Stimulated activated CD4-positive, alpha-beta T cell treated with anti-CD3 and anti-CD28 coated beads, Interleukin-2, amount 100 ng/mL, for 4 hours (primary cell): ENCODE measurements around the gene MTAP.

Source experiments
- DNase-seq: peaks from one replicate; pipeline ENCODE4 v3.0.0-alpha.2; 2020; ENCODE audit warnings: low read depth

Gene MTAP

GRCh38 chr9:21969951-21970799 lies 167.7 kb downstream of the MTAP start:
- DNase-seq = no peak

DNA sequence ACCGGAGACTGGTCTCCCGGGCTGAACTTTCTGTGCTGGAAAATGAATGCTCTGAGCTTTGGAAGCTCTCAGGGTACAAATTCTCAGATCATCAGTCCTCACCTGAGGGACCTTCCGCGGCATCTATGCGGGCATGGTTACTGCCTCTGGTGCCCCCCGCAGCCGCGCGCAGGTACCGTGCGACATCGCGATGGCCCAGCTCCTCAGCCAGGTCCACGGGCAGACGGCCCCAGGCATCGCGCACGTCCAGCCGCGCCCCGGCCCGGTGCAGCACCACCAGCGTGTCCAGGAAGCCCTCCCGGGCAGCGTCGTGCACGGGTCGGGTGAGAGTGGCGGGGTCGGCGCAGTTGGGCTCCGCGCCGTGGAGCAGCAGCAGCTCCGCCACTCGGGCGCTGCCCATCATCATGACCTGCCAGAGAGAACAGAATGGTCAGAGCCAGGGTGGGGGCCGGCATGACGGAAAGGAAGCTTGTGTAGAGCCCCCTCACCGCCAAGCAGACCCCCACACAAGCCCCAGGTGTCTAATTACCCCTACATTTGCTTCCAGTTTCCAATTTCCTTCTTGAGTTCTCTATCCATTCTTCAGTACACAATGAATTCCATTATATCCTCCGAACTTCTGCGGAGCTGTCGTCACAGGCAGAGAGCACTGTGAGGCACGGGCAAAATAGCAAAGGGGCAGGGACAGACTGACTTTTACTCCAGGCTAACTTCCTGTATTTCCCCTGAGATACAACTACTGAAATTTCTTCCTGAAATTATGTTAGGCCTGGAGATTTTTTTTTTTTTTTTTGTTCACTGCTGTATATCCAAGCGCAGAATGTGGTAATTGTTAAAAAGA lies 168.6 kb downstream of the MTAP start:
- DNase-seq = no peak

GRCh38 chr9:21972361-21972760 lies 169.9 kb downstream of the MTAP start:
- DNase-seq = no peak

DNA sequence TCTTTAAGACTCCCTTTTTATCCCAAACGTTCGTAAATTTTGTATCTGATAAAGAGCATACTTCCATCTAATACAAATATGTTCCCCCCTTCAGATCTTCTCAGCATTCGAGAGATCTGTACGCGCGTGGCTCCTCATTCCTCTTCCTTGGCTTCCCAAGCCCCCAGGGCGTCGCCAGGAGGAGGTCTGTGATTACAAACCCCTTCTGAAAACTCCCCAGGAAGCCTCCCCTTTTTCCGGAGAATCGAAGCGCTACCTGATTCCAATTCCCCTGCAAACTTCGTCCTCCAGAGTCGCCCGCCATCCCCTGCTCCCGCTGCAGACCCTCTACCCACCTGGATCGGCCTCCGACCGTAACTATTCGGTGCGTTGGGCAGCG lies 171.9 kb downstream of the MTAP start:
- DNase-seq = no peak

DNA sequence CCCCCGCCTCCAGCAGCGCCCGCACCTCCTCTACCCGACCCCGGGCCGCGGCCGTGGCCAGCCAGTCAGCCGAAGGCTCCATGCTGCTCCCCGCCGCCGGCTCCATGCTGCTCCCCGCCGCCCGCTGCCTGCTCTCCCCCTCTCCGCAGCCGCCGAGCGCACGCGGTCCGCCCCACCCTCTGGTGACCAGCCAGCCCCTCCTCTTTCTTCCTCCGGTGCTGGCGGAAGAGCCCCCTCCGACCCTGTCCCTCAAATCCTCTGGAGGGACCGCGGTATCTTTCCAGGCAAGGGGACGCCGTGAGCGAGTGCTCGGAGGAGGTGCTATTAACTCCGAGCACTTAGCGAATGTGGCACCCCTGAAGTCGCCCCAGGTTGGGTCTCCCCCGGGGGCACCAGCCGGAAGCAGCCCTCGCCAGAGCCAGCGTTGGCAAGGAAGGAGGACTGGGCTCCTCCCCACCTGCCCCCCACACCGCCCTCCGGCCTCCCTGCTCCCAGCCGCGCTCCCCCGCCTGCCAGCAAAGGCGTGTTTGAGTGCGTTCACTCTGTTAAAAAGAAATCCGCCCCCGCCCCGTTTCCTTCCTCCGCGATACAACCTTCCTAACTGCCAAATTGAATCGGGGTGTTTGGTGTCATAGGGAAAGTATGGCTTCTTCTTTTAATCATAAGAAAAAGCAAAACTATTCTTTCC lies 172.4 kb downstream of the MTAP start:
- DNase-seq = peak; percentile 61

DNA sequence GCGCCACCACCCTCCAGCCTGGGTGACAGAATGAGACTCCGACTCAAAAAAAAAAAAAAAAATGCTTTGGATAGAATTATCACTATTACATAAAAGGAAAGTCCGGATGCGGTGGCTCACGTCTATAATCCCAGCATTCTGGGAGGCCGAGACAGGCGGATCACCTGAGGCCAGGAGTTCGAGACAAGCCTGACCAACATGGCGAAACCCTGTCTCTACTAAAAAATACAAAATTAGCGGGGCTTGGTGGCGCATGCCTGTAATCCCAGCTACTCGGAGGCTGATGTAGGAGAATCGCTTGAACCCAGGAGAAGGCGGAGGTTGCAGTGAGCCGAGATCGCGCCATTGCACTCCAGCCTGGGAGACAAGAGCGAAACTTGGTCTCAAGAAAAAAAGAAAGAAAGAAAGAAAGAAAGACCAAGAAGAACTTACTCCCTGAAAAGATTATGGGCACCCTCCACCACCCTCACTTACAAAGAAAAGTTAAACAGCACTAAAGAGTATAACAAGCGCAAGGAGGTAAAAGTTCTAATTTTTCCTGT lies 174.0 kb downstream of the MTAP start:
- DNase-seq = no peak

DNA sequence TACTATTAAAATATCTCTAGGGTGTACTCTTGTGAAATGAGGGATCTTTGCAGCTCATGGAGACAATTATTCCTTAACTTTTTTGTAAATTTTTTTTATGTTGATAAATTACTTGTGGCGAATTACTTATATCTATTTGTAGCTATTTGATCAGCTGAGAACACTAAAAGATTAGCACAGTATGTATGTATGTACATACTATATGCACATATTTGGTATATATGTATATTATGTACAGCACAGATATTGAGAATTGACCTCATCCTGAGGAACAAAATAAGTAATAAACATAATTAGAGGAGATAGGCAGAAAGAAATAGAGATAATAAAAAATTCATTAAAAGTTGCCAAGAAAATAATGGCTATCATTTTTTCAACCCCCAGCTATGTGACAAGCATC lies 180.0 kb downstream of the MTAP start:
- DNase-seq = no peak

GRCh38 chr9:21982861-21983560 lies 180.6 kb downstream of the MTAP start:
- DNase-seq = no peak

- no peak for DNase-seq
Observed at GRCh38 chr9:21983561-21983935, 181.1 kb downstream of the MTAP start.

DNA sequence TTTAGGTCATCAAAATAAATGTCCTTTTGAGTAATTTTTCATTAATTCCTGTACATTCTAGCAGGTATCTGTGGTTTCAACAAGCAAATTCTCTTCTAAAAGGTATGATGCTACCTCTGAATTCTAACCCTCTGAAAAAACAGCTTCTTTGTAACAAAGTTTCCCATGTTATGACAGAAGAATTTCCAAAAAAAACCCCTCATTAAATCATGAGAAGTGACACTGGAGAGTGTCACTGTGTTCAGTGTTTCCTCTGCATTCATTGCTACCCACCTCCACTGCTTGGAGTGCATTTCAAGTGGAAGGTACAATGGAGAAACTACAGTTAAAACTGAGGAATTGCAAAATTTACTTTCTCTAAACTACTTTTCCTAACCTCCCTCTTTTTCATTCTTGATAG lies 181.7 kb downstream of the MTAP start:
- no peak for DNase-seq

DNA sequence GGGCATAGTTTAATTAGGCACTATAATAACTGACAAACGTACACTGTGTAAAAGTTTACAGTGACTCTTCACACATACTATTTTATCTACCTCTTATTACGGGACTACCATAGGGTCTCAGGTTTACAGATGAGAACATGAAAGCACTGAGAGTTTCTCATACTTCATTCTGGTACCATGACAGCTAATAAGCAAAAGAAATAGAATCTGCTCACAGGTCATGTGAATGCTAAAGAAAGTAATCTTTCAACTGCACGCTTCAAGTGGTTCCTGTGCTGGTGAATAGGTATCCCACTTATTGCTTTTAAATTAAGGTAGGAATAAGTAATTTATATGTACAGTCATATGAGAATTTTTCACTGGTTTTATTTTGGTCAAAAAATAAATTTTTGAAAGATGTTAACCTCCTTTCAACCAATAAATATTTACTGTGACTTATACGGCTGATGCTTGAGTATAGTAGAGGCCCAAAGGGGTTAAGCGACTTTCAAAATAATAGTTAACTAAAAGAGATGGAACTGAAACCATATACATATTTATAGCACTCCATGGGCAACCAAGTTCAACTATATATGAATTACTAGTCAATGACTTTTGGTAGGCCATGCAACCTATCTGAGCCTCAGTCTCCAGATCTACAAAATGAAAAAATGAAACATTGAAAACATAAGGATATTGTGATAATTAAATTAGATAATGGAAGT lies 183.7 kb downstream of the MTAP start:
- no peak for DNase-seq
